ENCODE data around the gene POLR1H. TPM values are rescaled to one million over a fixed set of nuclear protein-coding genes. Genes with fewer than 3 reads are reported as not detected.

The POLR1H gene
- polyA plus RNA-seq, 3 donors, result 36.2 to 62.4 (median 45.0) TPM

DNA sequence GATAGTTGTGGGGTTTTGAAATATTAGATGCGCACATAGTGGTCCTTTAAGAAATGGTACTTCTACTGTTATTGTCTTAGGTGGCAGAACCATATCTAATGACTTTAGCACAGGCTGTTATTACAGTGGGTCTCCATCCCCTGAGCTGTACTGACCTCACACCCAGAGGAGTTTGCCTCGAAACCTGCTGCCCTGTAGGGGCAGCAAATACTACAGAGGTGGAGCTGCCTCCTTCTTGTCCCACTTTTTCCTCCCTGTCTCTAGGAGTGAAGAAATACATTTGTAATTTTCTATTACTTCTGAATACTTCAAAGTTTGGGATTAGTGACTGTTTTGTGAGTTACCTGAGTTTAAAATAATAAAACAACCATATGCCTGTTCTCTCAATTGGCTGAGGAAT is 43.6 kb downstream of the POLR1H start:
- Mint-ChIP-seq H3K4me1 (peaks cover 48% of the 10 kb centered on the region), H3K27me3 (ENCODE audit: low read depth in 3 of 3) (peaks cover 52 to 74% (median 58%) of the 10 kb centered on the region in 3 donors), H3K27ac (no peak overlapping the region), H3K9me3 (peaks cover 0 to 22% (median 14%) of the 10 kb centered on the region in 7 donors), H3K4me3 (no peak overlapping the region), H3K36me3 (peaks cover 12 to 14% of the 10 kb centered on the region in 2 donors)
- Histone ChIP-seq H3K27ac (ENCODE audit: low read depth in 1 of 2, low read length in 2 of 2) (no peak overlapping the region), H3K9ac (ENCODE audit: insufficient read depth, low read length, poor library complexity, severe bottlenecking) (no peak overlapping the region), H3K4me2 (replicated peaks; ENCODE audit: extremely low read depth, low read length, poor library complexity, severe bottlenecking) (no peak overlapping the region), H3K4me1 (ENCODE audit: control insufficient read depth in 1 of 2, insufficient read depth in 2 of 2, low read length in 2 of 2) (peaks cover 34 to 38% of the 10 kb centered on the region in 2 donors), H3K9me3 (replicated peaks in 1 of 2; ENCODE audit: control insufficient read depth in 1 of 2, insufficient read depth in 1 of 2, low read length in 2 of 2) (peaks cover 0 to 7% of the 10 kb centered on the region in 2 donors), H3K36me3 (replicated peaks in 1 of 2; ENCODE audit: control insufficient read depth in 1 of 2, insufficient read depth in 2 of 2, low read length in 2 of 2) (no peaks in the 10 kb centered on the region), H2AFZ (ENCODE audit: insufficient read depth, low read depth, low read length, poor library complexity, severe bottlenecking) (no peak overlapping the region), H3K79me2 (ENCODE audit: insufficient read depth, low read length) (no peaks in the 10 kb centered on the region), H3K4me3 (replicated peaks in 1 of 3; ENCODE audit: low read depth in 2 of 3, low read length in 3 of 3) (no peak overlapping the region), H3K27me3 (ENCODE audit: control insufficient read depth in 2 of 2, insufficient read depth in 2 of 2, low read length in 2 of 2) (peaks cover 39 to 59% of the 10 kb centered on the region in 2 donors), H4K20me1 (ENCODE audit: insufficient read depth, low read length) (no peaks in the 10 kb centered on the region)
- intact Hi-C loops (cut with micrococcal nuclease), result loop anchor here in 1 of 2 donors (5.0 kb wide), 2 partner anchors 37 to 293 kb away; partner anchors contain the start of gene PPP1R11
- DNase-seq, result no peak
- no CpG with 5 or more reads among the region's 2 CpGs for WGBS (ENCODE audit: insufficient coverage)
- TF ChIP-seq, protein P1, sequence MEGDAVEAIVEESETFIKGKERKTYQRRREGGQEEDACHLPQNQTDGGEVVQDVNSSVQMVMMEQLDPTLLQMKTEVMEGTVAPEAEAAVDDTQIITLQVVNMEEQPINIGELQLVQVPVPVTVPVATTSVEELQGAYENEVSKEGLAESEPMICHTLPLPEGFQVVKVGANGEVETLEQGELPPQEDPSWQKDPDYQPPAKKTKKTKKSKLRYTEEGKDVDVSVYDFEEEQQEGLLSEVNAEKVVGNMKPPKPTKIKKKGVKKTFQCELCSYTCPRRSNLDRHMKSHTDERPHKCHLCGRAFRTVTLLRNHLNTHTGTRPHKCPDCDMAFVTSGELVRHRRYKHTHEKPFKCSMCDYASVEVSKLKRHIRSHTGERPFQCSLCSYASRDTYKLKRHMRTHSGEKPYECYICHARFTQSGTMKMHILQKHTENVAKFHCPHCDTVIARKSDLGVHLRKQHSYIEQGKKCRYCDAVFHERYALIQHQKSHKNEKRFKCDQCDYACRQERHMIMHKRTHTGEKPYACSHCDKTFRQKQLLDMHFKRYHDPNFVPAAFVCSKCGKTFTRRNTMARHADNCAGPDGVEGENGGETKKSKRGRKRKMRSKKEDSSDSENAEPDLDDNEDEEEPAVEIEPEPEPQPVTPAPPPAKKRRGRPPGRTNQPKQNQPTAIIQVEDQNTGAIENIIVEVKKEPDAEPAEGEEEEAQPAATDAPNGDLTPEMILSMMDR (IDR thresholded peaks at IDR 0.05), result no peak

DNA sequence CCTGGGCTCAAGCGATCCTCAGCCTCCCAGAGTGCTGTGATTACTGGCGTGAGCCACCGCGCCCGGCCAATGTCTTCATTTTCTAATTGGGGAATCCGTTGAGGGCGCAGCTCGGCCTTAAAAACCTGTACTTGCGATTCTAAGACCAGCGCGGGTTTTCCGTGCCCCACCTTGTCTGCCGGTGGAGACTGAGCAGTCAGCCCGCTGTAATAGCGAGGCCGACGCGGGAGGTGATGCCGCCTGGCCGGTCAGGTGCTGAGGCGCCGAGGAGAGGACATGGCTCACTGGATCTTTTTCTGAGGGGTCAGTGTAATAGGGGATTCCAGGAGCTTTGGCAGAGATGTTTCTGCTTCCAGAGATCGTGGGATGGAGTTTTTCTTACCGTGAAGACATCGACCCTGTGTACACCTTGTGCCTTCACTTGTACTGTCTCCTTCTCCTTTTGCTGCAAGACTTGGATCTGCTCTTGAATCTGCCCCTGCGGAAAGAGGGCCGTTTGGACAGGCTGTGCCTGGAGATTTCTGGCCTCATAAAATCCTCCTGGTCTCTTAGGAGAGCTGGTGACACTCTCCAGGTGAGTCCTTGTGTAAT is 50.3 kb downstream of the POLR1H start:
- no peaks in the 10 kb centered on the region for H3K36me3 Mint-ChIP-seq
- H2AFZ ChIP-seq (ENCODE audit: insufficient read depth, low read depth, low read length, poor library complexity, severe bottlenecking), result no peak overlapping the region
- no peak overlapping the region for H3K4me2 ChIP-seq (replicated peaks; ENCODE audit: extremely low read depth, low read length, poor library complexity, severe bottlenecking)
- H3K27ac ChIP-seq (ENCODE audit: low read depth in 1 of 2, low read length in 2 of 2), result no peak overlapping the region
- no peak for DNase-seq
- H3K9me3 Mint-ChIP-seq, result peaks cover 0 to 2% (median 0%) of the 10 kb centered on the region in 7 donors
- H4K20me1 ChIP-seq (ENCODE audit: insufficient read depth, low read length), result no peaks in the 10 kb centered on the region
- no peak overlapping the region for H3K27ac Mint-ChIP-seq
- H3K79me2 ChIP-seq (ENCODE audit: insufficient read depth, low read length), result no peaks in the 10 kb centered on the region
- TF ChIP-seq, protein P1 (IDR thresholded peaks at IDR 0.05), result no peak
- peak overlapping the region in 1 of 2 donors; percentile 32 for H3K4me3 Mint-ChIP-seq
- no peaks in the 10 kb centered on the region for H3K4me1 ChIP-seq (ENCODE audit: control insufficient read depth in 1 of 2, insufficient read depth in 2 of 2, low read length in 2 of 2)
- peaks cover 55 to 67% (median 67%) of the 10 kb centered on the region in 3 donors for H3K27me3 Mint-ChIP-seq (ENCODE audit: low read depth in 3 of 3)
- H3K27me3 ChIP-seq (ENCODE audit: control insufficient read depth in 2 of 2, insufficient read depth in 2 of 2, low read length in 2 of 2), result peaks cover 46 to 61% of the 10 kb centered on the region in 2 donors
- no peak overlapping the region for H3K4me3 ChIP-seq (replicated peaks in 1 of 3; ENCODE audit: low read depth in 2 of 3, low read length in 3 of 3)
- intact Hi-C loops (cut with micrococcal nuclease), result no loop called here
- H3K9ac ChIP-seq (ENCODE audit: insufficient read depth, low read length, poor library complexity, severe bottlenecking), result no peak overlapping the region
- no peaks in the 10 kb centered on the region for H3K36me3 ChIP-seq (replicated peaks in 1 of 2; ENCODE audit: control insufficient read depth in 1 of 2, insufficient read depth in 2 of 2, low read length in 2 of 2)
- WGBS (ENCODE audit: insufficient coverage), result 57% methylated on average over 24 of the region's 27 CpGs
- H3K9me3 ChIP-seq (replicated peaks in 1 of 2; ENCODE audit: control insufficient read depth in 1 of 2, insufficient read depth in 1 of 2, low read length in 2 of 2), result no peaks in the 10 kb centered on the region
- H3K4me1 Mint-ChIP-seq, result peaks cover 12% of the 10 kb centered on the region
